ENCODE results near the gene C1QB. TPM values are rescaled to one million over a fixed set of nuclear protein-coding genes. Genes with fewer than 3 reads are reported as not detected.

The C1QB gene
- polyA plus RNA-seq, 1 of the 3 experiments (the other 2 are of a cell fraction): not detected

- TF ChIP-seq SIN3A (IDR thresholded peaks at IDR 0.05; ENCODE audit: borderline replicate concordance, low read depth, low read length) (no peak), JUND (IDR thresholded peaks at IDR 0.05) (no peak; the same call in 1 of the 2 replicates), TAF1 (IDR thresholded peaks at IDR 0.05; ENCODE audit: borderline replicate concordance, low read depth, low read length) (no peak), RFX5 (IDR thresholded peaks at IDR 0.05; ENCODE audit: low read length) (no peak), MAX (IDR thresholded peaks at IDR 0.05; ENCODE audit: low read depth) (no peak), YY1 (IDR thresholded peaks at IDR 0.05; ENCODE audit: low read depth) (no peak), RAD21 (IDR thresholded peaks at IDR 0.05; ENCODE audit: low read length) (peak; percentile 89), POLR2AphosphoS5 (IDR thresholded peaks at IDR 0.05; ENCODE audit: low read depth, low read length) (no peak), MEF2A (IDR thresholded peaks at IDR 0.05; ENCODE audit: borderline replicate concordance, low read depth) (no peak), USF2 (IDR thresholded peaks at IDR 0.05; ENCODE audit: borderline replicate concordance, low read depth, low read length) (no peak), GATA2 (CRISPR knock-in tag; IDR thresholded peaks at IDR 0.05) (no peak), PBX3 (IDR thresholded peaks at IDR 0.05) (no peak), USF1 (IDR thresholded peaks at IDR 0.05; ENCODE audit: borderline replicate concordance, low read depth) (no peak), RCOR1 (IDR thresholded peaks at IDR 0.05; ENCODE audit: low read length) (0 out of 2 replicates have a peak, but pooled peaks have one; percentile 24), ZBTB33 (IDR thresholded peaks at IDR 0.05; ENCODE audit: borderline replicate concordance, low read depth) (no peak), NFIC (IDR thresholded peaks at IDR 0.05; ENCODE audit: borderline replicate concordance) (no peak), FOSL2 (IDR thresholded peaks at IDR 0.05; ENCODE audit: borderline replicate concordance, low read depth) (peak; percentile 58; the same call in 1 of the 2 replicates), RXRA (IDR thresholded peaks at IDR 0.05; ENCODE audit: borderline replicate concordance, low read depth) (no peak), EZH2phosphoT487 (IDR thresholded peaks at IDR 0.05; ENCODE audit: borderline replicate concordance, low read depth) (no peak), IRF3 (IDR thresholded peaks at IDR 0.05; ENCODE audit: low read depth, low read length) (no peak)
Observed at GRCh38 chr1:22704440-22705067, 51.5 kb downstream of the C1QB start (continued).

Measured in SK-N-SH (cell line).